H1 (cell line): Measurements from ENCODE around the gene ADO. TPM values are rescaled to one million over a fixed set of nuclear protein-coding genes. Genes with fewer than 3 reads are reported as not detected.

Experiments
- CTCF ChIA-PET: fragments of 300-600 bp; sonication (Branson Sonifier 250); formaldehyde crosslinking; loops from one replicate; lab custom pipeline; 2021; ENCODE audit not compliant: partially characterized antibody; lab: Charles Lee
- POLR2A ChIA-PET: fragments of 300-600 bp; sonication (Branson Sonifier 250); formaldehyde crosslinking; loops from one replicate; lab custom pipeline; 2021; ENCODE audit warnings: inconsistent platforms; ENCODE audit not compliant: partially characterized antibody; lab: Charles Lee
- DNase-seq, 2 experiments: peaks; one replicate each; pipeline versions ENCODE4 v3.0.0 to v3.0.0-alpha.2; 2010 to 2022; ENCODE audit warnings: low spot score in 2 of 2, low read depth in 1 of 2, mixed read lengths in 1 of 2
- FAIRE-seq: peaks from 2 replicates; lab custom pipeline; 2011; peaks lifted over from hg19 to GRCh38; lab: Jason Lieb, UNC
- H2AFZ ChIP-seq: 2 replicates; pipeline ENCODE4 v1.8.1; 2012; ENCODE audit warnings: low read length, inconsistent platforms
- H2AK5ac ChIP-seq: 2 replicates; pipeline ENCODE4 v1.6.1; 2013; ENCODE audit warnings: low read depth, low read length
- H2BK120ac ChIP-seq: replicated peaks from 2 replicates; pipeline ENCODE3; 2013; ENCODE audit warnings: low read depth, low read length, inconsistent platforms
- H2BK12ac ChIP-seq: 2 replicates; pipeline ENCODE4 v1.6.1; 2013; ENCODE audit warnings: low read depth, low read length
- H2BK15ac ChIP-seq: 2 replicates; pipeline ENCODE4 v1.6.1; 2013; ENCODE audit warnings: low read length
- H2BK20ac ChIP-seq: 2 replicates; pipeline ENCODE4 v1.6.1; 2013; ENCODE audit warnings: low read length
- H2BK5ac ChIP-seq: 2 replicates; pipeline ENCODE4 v1.6.1; 2013; ENCODE audit warnings: low read depth, low read length
- H3K14ac ChIP-seq: 2 replicates; pipeline ENCODE4 v1.6.1; 2013; ENCODE audit warnings: inconsistent platforms; ENCODE audit not compliant: insufficient read length
- H3K18ac ChIP-seq: 2 replicates; pipeline ENCODE4 v1.6.1; 2013; ENCODE audit warnings: low read length; ENCODE audit errors: extremely low read depth
- H3K23ac ChIP-seq: 2 replicates; pipeline ENCODE4 v1.6.1; 2013; ENCODE audit warnings: inconsistent platforms; ENCODE audit not compliant: insufficient read length
- H3K23me2 ChIP-seq: 2 replicates; pipeline ENCODE4 v1.6.1; 2013; ENCODE audit warnings: low read depth, low read length
- H3K27ac ChIP-seq: 2 replicates; pipeline ENCODE4 v1.6.1; 2011; ENCODE audit warnings: low read depth, low read length, inconsistent platforms
- H3K27me3 ChIP-seq, 4 experiments: replicated peaks in 1 of 4; 1 replicate in 1 of 4; 2 replicates in 3 of 4; pipeline versions ENCODE4 v1.6.1 to v1.8.1; 2011 to 2013; ENCODE audit warnings: low read length in 3 of 4, mild to moderate bottlenecking in 3 of 4, inconsistent platforms in 2 of 4, mixed read lengths in 2 of 4, moderate library complexity in 1 of 4; ENCODE audit not compliant: control insufficient read depth in 3 of 4, insufficient read depth in 3 of 4; ENCODE audit errors: extremely low read depth in 1 of 4
- H3K36me3 ChIP-seq, 4 experiments: 2 replicates each; pipeline versions ENCODE4 v1.6.1 to v1.8.1; 2011 to 2013; ENCODE audit warnings: mild to moderate bottlenecking in 4 of 4, low read length in 3 of 4, moderate library complexity in 2 of 4, control low read depth in 1 of 4, inconsistent platforms in 1 of 4; ENCODE audit not compliant: insufficient read depth in 4 of 4, control insufficient read depth in 2 of 4
- H3K4ac ChIP-seq: replicated peaks from 2 replicates; pipeline ENCODE3; 2013; ENCODE audit warnings: low read length, low read depth, mixed read lengths, inconsistent platforms; ENCODE audit not compliant: insufficient read length
- H3K4me1 ChIP-seq, 4 experiments: replicated peaks in 1 of 4; 1 replicate in 1 of 4; 2 replicates in 3 of 4; pipeline versions ENCODE4 v1.6.1 to v1.8.1; 2011 to 2013; ENCODE audit warnings: low read length in 3 of 4, inconsistent platforms in 2 of 4, mixed read lengths in 1 of 4; ENCODE audit not compliant: insufficient read depth in 4 of 4, control insufficient read depth in 3 of 4
- H3K4me2 ChIP-seq, 2 experiments: 2 replicates each; pipeline versions ENCODE4 v1.6.1 to v1.8.1; 2011 to 2013; ENCODE audit warnings: low read depth in 2 of 2, low read length in 2 of 2, control low read depth in 1 of 2, inconsistent platforms in 1 of 2, mild to moderate bottlenecking in 1 of 2; ENCODE audit not compliant: insufficient read depth in 1 of 2
- H3K4me3 ChIP-seq, 4 experiments: fragments of 200-600, 300-600 bp in 1 of 4; sonication (generic), shearing (Covaris generic), sonication (Bioruptor Twin) in 1 of 4; 2 replicates each; pipeline versions ENCODE4 v1.5.1 to v1.8.1; 2011 to 2016; ENCODE audit warnings: low read length in 4 of 4, low read depth in 3 of 4, control low read depth in 2 of 4, inconsistent platforms in 2 of 4, mild to moderate bottlenecking in 2 of 4, mixed read lengths in 1 of 4, moderate library complexity in 1 of 4; ENCODE audit not compliant: insufficient read depth in 2 of 4; ENCODE audit errors: extremely low read depth in 1 of 4
- H3K56ac ChIP-seq: replicated peaks from 2 replicates; pipeline ENCODE3; 2013; ENCODE audit warnings: low read depth, mild to moderate bottlenecking, mixed read lengths, low read length, inconsistent platforms; ENCODE audit not compliant: insufficient read length
- H3K79me1 ChIP-seq: 2 replicates; pipeline ENCODE4 v1.6.1; 2013; ENCODE audit warnings: low read depth, low read length, control low read depth
- H3K79me2 ChIP-seq, 2 experiments: 2 replicates each; pipeline versions ENCODE4 v1.6.1 to v1.8.1; 2012 to 2013; ENCODE audit warnings: low read length in 2 of 2, mild to moderate bottlenecking in 2 of 2, inconsistent platforms in 1 of 2; ENCODE audit not compliant: insufficient read depth in 2 of 2, control insufficient read depth in 1 of 2
- H3K9ac ChIP-seq, 4 experiments: replicated peaks in 1 of 4; 1 replicate in 1 of 4; 2 replicates in 3 of 4; pipeline versions ENCODE4 v1.6.1 to v1.8.1; 2011 to 2013; ENCODE audit warnings: low read depth in 3 of 4, low read length in 3 of 4, control low read depth in 2 of 4, mild to moderate bottlenecking in 2 of 4, moderate library complexity in 2 of 4, inconsistent platforms in 1 of 4; ENCODE audit errors: extremely low read depth in 1 of 4
- H3K9me3 ChIP-seq, 2 experiments: 2 replicates each; pipeline versions ENCODE4 v1.6.1 to v1.8.1; 2012 to 2013; ENCODE audit warnings: mild to moderate bottlenecking in 2 of 2, moderate library complexity in 2 of 2, control low read depth in 1 of 2, inconsistent platforms in 1 of 2, low read depth in 1 of 2, low read length in 1 of 2, mixed read lengths in 1 of 2; ENCODE audit not compliant: insufficient read depth in 2 of 2
- H4K20me1 ChIP-seq, 2 experiments: replicated peaks in 1 of 2; 2 replicates each; pipeline versions ENCODE3 to v1.8.1; 2011 to 2013; ENCODE audit warnings: inconsistent platforms in 2 of 2, low read length in 2 of 2, mild to moderate bottlenecking in 1 of 2; ENCODE audit not compliant: insufficient read depth in 2 of 2, control insufficient read depth in 1 of 2
- H4K5ac ChIP-seq: 2 replicates; pipeline ENCODE4 v1.6.1; 2013; ENCODE audit warnings: low read length, low read depth, mixed read lengths, inconsistent platforms; ENCODE audit not compliant: insufficient read length
- H4K8ac ChIP-seq: 2 replicates; pipeline ENCODE4 v1.8.0; 2013; ENCODE audit warnings: mild to moderate bottlenecking, moderate library complexity, low read length, inconsistent platforms; ENCODE audit not compliant: insufficient read depth; ENCODE audit errors: extremely low read depth
- H4K91ac ChIP-seq: replicated peaks from 2 replicates; pipeline ENCODE3; 2013; ENCODE audit warnings: low read length, mixed read lengths, inconsistent platforms; ENCODE audit not compliant: insufficient read length
- WGBS, 2 experiments: shearing (Covaris generic) in 1 of 2; methylation state at CpG; one replicate each; pipeline versions ENCODE4 v1.1.6 to v1.1.7; 2013 to 2015; ENCODE audit warnings: low lambda C conversion rate in 2 of 2, mixed read lengths in 2 of 2, inconsistent platforms in 1 of 2, low coverage in 1 of 2, missing lambda C conversion rate in 1 of 2; ENCODE audit not compliant: insufficient replicate concordance in 2 of 2, insufficient coverage in 1 of 2, insufficient read length in 1 of 2; ENCODE audit errors: extremely low coverage in 1 of 2, missing lambda C conversion rate in 1 of 2; 5-methylcytosine and 5-hydroxymethylcytosine counted together
- polyA plus RNA-seq, 7 experiments: library from polyadenylated mRNA; depleted of rRNA in 3 of 7; stranded (reverse) in 5 of 7; unstranded in 2 of 7; fragments of >200 nt in 5 of 7; fragments of 200-250 nt in 2 of 7; gene quantifications; 1 replicate in 5 of 7; 2 replicates in 1 of 7; 4 replicates in 1 of 7; pipeline versions ENCODE4 v1.2.1 to v1.2.3, GENCODE V29; 2011 to 2013; ENCODE audit warnings: missing spikeins in 2 of 7, mixed read lengths in 2 of 7
- total RNA-seq: library from RNA; stranded (reverse); fragmentation: NEBNext Ultra II Directional; extraction: Animal tissue kit (Norgen Biotek cat#: 25700); gene quantifications from 2 replicates; pipeline ENCODE4 v1.2.1, GENCODE V29; 2021

The ADO gene
- total and polyA plus RNA-seq, 2 of the 8 experiments (the other 6 are each of a cell fraction or from before 2014, with no cell fraction given): 18.7 to 27.9 TPM

DNA sequence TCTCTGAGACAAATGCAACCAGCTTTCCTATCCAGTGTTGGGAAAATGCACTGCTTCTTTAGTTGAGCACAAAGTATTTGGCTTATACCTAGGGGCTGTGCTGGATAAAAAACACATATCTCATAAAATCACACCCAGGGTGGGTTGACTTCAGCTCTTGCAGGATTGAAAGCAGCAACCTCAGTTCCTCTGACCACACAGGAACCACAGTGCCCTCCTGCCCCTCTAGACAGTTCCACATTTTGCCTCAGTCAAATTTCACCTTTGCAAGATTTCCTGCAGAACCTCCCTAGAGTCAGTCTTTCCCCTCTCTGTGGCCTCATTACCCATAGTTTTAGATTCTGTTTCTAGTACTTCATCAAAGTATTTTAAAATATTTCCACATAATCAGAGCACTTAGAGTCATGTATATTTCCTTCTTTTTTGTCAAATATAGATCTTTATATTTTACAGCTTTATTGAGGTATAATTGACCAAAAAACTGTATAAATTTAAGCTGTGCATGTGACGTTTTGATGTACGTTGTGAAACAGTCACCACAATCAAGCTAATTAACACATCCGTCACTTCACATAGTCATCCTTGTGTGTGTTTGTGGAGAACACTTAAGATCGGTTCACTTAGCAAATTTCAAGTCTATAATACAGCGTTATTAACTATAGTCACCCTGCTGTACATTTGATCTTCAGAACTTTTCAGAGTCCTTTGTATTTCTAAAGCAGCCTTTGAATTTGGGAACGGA is 48.6 kb downstream of the ADO start:
- Histone ChIP-seq H3K4me1 (no peaks in the 10 kb centered on the region), H4K8ac (no peak overlapping the region), H4K91ac (no peak overlapping the region), H3K27ac (no peak overlapping the region), H4K5ac (no peak overlapping the region), H3K79me2 (no peaks in the 10 kb centered on the region), H3K18ac (no peak overlapping the region), H4K20me1 (no peaks in the 10 kb centered on the region), H3K27me3 (no peaks in the 10 kb centered on the region), H3K79me1 (no peaks in the 10 kb centered on the region), H3K9ac (no peak overlapping the region), H3K23ac (no peak overlapping the region), H3K4ac (no peak overlapping the region), H2BK120ac (no peak overlapping the region), H3K56ac (no peak overlapping the region), H2BK12ac (no peak overlapping the region), H3K4me2 (no peak overlapping the region), H3K23me2 (no peaks in the 10 kb centered on the region), H2BK15ac (no peak overlapping the region), H2BK20ac (no peak overlapping the region), H3K14ac (no peak overlapping the region), H3K36me3 (no peaks in the 10 kb centered on the region), H3K4me3 (no peak overlapping the region), H3K9me3 (no peaks in the 10 kb centered on the region), H2AK5ac (no peak overlapping the region), H2BK5ac (no peak overlapping the region), H2AFZ (no peak overlapping the region)
- ChIA-PET POLR2A (no interaction called here), CTCF (interaction anchor here (0.6 to 3.1 kb wide), 14 partner anchors 9 to 453 kb away, joined by 3 to 19 read pairs (median 4); no protein-coding TSS in a partner anchor)
- 68% methylated on average over 6 of the region's 6 CpGs; no CpG with 5 or more reads in 1 of the 2 experiments for WGBS, 2 experiments
- DNase-seq (no peak), FAIRE-seq (no peak)
